Measurements from ENCODE around the gene SP4.

DNA sequence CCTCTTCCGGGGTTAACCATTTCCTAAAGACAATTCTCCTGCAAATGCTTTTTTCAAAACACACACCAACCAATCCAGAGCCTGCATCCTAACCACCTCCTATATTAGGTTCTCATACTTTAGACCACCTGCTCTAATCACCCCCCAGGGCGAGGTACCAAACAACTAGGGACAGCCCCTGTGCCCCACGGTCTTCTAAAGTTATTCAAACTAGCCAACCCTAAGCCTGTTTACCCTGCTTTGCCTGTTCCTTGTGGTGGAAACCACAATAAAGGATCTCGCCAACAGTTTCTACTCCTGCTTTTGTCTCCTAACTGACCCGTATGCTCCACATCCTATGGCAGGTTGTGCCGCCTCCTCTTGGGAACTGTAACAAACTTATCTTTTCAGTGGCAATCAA lies 21.1 kb downstream of the SP4 start:
- TF ChIP-seq GATA3 (IDR thresholded peaks at IDR 0.05; ENCODE audit: low read depth, low read length) (no peak), GATA2 (IDR thresholded peaks at IDR 0.05; ENCODE audit: low read depth, low read length) (no peak)
